GM20000 (cell line): ENCODE results near the gene ALDH1L1.

Experiments
- DNase-seq: peaks from one replicate; pipeline ENCODE4 v3.0.0; 2012; ENCODE audit warnings: low spot score
- CTCF ChIP-seq: IDR thresholded peaks from 2 replicates; pipeline ENCODE4 v1.5.1; 2012; ENCODE audit warnings: mild to moderate bottlenecking, control low read depth; ENCODE audit errors: extremely low read depth, missing control alignments

The ALDH1L1 gene

GRCh38 chr3:126103121-126104027 lies 77.0 kb downstream of the ALDH1L1 start:
- no peak for TF ChIP-seq CTCF
- no peak for DNase-seq

GRCh38 chr3:126102530-126102951 lies 77.8 kb downstream of the ALDH1L1 start:
- DNase-seq: no peak
- no peak for TF ChIP-seq CTCF

GRCh38 chr3:126102011-126102410 lies 78.4 kb downstream of the ALDH1L1 start:
- no peak for DNase-seq
- TF ChIP-seq CTCF: no peak

GRCh38 chr3:126101521-126101982 lies 78.8 kb downstream of the ALDH1L1 start:
- TF ChIP-seq CTCF: no peak
- no peak for DNase-seq

GRCh38 chr3:126100634-126101301 lies 79.6 kb downstream of the ALDH1L1 start:
- no peak for DNase-seq
- TF ChIP-seq CTCF: no peak

- TF ChIP-seq CTCF: no peak
Measured at GRCh38 chr3:126100269-126100633, 80.1 kb downstream of the ALDH1L1 start.

GRCh38 chr3:126098391-126098858 lies 82.0 kb downstream of the ALDH1L1 start:
- no peak for DNase-seq
- no peak for TF ChIP-seq CTCF

More at GRCh38 chr3:126100269-126100633, 80.1 kb downstream of the ALDH1L1 start:
- DNase-seq: no peak
